Measurements from ENCODE around the gene PABPC1L2A.
"Not testable (repeated sequence)": the region's sequence is repeated elsewhere in the genome, so short reads cannot be mapped to it uniquely, and the experiment has no call there.

PABPC1L2A gene

GRCh38 chrX:73079024-73079562 is at the start of gene PABPC1L2A:
Gene PABPC1L2A, minus strand, starts transcription at chrX:73079512. Its CDS starts 126 bp downstream, at chrX:73079386.
- in situ Hi-C loops (cut with MboI; ENCODE audit: low sequenced_read_pairs) = not testable (repeated sequence)

DNA sequence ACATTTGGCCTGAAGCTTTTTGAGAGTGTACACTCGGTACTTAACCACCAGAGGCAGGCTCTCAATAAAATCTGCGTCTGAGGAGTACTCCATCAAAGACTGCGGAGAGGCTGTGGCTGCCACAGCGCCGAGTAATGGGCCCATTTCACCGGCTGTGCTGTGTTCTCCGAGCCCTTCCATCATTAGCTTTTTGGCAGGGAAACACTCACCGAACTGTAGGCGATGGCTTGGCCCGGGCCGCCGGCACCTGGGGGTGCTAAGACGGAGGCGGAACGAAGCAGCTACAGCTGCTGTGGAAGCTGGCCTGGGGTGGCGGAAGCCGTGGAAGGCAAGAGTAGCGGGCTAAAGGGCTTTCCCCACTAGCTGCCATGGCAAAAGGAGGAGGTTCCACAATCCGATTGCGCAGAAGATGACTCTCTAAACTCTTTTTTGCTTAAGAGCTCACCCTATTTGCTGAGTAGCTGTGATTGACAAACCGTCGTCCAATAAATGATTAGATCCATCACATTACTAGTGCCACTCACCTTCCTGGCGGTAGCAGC is 48.5 kb upstream of the PABPC1L2A start:
- in situ Hi-C loops (cut with MboI; ENCODE audit: low sequenced_read_pairs) = no loop called here

DNA sequence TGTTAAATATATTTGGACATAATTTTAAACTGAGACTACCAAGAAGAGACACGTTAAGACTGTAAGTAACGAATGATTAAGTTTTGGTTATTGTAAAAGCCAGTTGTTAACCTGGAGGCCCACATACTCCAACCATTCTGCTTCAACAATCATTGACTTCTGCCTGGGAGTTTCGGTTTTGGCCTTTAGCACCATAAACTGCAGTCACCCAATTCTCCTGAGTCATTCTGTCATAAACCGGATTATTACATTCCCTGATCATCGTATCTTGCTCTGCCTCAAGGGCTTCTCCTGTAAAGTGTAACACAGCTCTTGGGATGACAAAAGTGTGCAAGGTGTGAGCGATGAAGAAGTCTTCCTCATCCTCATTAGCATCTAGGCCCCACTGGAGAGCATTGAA is 46.9 kb upstream of the PABPC1L2A start:
- in situ Hi-C loops (cut with MboI; ENCODE audit: low sequenced_read_pairs) = no loop called here

GRCh38 chrX:73099505-73099904 is 20.2 kb upstream of the PABPC1L2A start:
- in situ Hi-C loops (cut with MboI; ENCODE audit: low sequenced_read_pairs) = not testable (repeated sequence)

DNA sequence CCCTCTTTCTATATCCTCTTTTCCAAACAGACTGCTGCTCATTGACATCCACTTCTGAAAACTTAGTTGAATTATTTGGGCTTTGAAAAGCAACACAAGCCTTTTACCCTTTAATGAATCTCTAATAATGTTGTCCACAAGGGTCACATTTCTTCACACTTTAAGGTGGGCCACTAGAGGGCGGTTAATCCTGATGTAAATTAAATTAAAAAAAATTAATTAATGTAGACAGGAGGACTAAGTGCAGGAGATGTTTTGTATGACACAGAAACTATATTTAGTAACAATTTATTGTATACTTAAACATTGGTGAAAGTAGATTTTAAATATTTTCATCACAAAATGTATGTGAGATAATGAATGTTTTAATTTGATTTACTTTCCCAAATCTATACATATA is 7.5 kb upstream of the PABPC1L2A start:
- in situ Hi-C loops (cut with MboI; ENCODE audit: low sequenced_read_pairs) = not testable (repeated sequence)

- in situ Hi-C loops (cut with MboI; ENCODE audit: low sequenced_read_pairs) = not testable (repeated sequence)
Measured at GRCh38 chrX:73079884-73080283, 572 bp upstream of the PABPC1L2A start.

GRCh38 chrX:73078597-73078996 is 715 bp downstream of the PABPC1L2A start:
- in situ Hi-C loops (cut with MboI; ENCODE audit: low sequenced_read_pairs) = not testable (repeated sequence)

GRCh38 chrX:73076838-73077237 is 2.5 kb downstream of the PABPC1L2A start:
- in situ Hi-C loops (cut with MboI; ENCODE audit: low sequenced_read_pairs) = no loop called here

DNA sequence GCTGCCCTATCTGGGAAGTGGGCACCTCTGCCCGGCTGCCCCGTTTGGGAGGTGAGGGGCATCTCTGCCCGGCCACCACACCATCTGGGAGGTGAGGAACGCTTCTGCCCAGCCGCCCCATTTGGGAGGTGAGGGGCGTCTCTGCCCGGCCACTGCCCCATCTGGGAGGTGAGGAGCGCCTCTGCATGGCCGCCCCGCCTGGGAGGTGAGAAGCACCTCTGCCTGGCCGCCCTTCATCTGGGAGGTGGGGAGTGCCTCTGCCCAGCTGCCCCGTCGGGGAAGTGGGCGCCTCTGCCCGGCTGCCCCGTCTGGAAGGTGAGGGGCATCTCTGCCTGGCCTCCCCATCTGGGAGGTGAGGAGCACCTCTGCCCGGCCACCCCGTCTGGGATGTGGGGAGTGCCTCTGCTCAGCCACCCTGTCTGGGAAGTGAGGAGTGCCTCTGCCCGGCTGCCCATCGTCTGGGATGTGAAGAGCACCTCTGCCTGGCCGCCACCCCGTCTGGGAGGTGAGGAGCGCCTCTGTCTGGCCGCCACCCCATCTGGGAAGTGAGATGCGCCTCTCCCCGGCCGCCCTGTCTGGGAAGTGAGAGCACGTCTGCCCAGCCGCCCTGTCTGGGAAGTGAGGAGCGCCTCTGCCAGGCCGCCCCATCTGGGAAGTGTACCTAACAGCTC is 9.8 kb downstream of the PABPC1L2A start:
- in situ Hi-C loops (cut with MboI; ENCODE audit: low sequenced_read_pairs) = no loop called here

DNA sequence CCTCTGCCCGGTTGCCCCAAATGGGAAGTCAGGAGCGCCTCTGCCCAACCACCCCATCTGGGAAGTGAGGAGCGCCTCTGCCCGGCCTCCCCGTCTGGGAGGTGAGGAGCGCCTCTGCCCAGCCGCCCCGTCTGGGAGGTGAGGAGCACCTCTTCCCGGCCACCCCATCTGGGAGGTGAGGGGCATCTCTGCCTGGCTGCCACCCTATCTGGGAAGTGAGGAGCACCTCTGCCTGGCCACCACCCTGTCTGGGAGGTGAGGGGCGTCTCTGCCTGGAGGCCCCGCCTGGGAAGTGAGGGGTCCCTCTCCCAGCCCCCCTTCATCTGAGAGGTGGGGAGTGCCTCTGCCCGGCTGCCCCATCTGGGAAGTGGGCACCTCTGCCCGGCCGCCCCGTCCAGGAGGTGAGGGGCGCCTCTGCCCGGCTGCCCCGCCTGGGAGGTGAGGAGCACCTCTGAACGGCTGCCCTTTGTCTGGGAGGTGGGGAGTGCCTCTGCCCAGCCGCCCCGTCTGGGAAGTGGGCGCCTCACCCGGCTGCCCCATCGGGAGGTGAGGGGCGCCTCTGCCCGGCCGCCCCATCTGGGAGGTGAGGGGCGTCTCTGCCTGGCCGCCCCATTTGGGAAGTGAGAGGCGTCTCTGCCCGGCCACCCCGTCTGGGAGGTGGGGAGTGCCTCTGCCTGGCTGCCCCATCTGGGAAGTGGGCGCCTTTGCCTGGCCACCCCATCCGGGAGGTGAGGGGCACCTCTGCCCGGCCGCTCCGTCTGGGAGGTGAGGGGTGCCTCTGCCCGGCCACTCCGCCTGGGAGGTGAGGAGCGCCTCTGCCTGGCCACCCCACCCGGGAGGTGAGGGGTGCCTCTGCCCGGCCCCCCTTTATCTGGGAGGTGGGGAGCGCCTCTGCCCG is 10.6 kb downstream of the PABPC1L2A start:
- in situ Hi-C loops (cut with MboI; ENCODE audit: low sequenced_read_pairs) = no loop called here

- in situ Hi-C loops (cut with MboI; ENCODE audit: low sequenced_read_pairs) = not testable (repeated sequence)
Measured at GRCh38 chrX:73067761-73068466, 11.4 kb downstream of the PABPC1L2A start.

GRCh38 chrX:73028876-73029275 is 50.4 kb downstream of the PABPC1L2A start:
- in situ Hi-C loops (cut with MboI; ENCODE audit: low sequenced_read_pairs) = no loop called here

Measured in HL-60/S4 (cell line).